Measurements from ENCODE around the gene PLAC1.

The PLAC1 gene

GRCh38 chrX:134551376-134552048 is 106.8 kb downstream of the PLAC1 start:
- no peak for TF ChIP-seq ZNF8 (CRISPR knock-in tag; IDR thresholded peaks at IDR 0.05)
- no peak for TF ChIP-seq ZC3H10 (CRISPR knock-in tag; IDR thresholded peaks at IDR 0.05)
- no peak for TF ChIP-seq SNAI2 (CRISPR knock-in tag; IDR thresholded peaks at IDR 0.05)
- no peak for TF ChIP-seq CREB5 (CRISPR knock-in tag; IDR thresholded peaks at IDR 0.05; ENCODE audit: low read depth)
- ATAC-seq: no peak

GRCh38 chrX:134548257-134549201 is 109.7 kb downstream of the PLAC1 start:
- peak; percentile 5; the same call in 1 of the 3 replicates for ATAC-seq
- TF ChIP-seq ZFP3 (CRISPR knock-in tag; IDR thresholded peaks at IDR 0.05): no peak
- TF ChIP-seq RARB (CRISPR knock-in tag; IDR thresholded peaks at IDR 0.05): no peak
- no peak for TF ChIP-seq ZNF8 (CRISPR knock-in tag; IDR thresholded peaks at IDR 0.05)
- no peak for TF ChIP-seq ZC3H10 (CRISPR knock-in tag; IDR thresholded peaks at IDR 0.05)
- TF ChIP-seq ESRRG (CRISPR knock-in tag; IDR thresholded peaks at IDR 0.05): no peak
- TF ChIP-seq POU6F1 (CRISPR knock-in tag; IDR thresholded peaks at IDR 0.05; ENCODE audit: borderline replicate concordance, low read depth): no peak
- no peak for TF ChIP-seq OSR1 (CRISPR knock-in tag; IDR thresholded peaks at IDR 0.05)
- TF ChIP-seq TSHZ2 (CRISPR knock-in tag; IDR thresholded peaks at IDR 0.05): no peak
- TF ChIP-seq ZFP30 (CRISPR knock-in tag; IDR thresholded peaks at IDR 0.05): no peak
- TF ChIP-seq TCF4 (CRISPR knock-in tag; IDR thresholded peaks at IDR 0.05; ENCODE audit: borderline replicate concordance): no peak

- TF ChIP-seq RARB (CRISPR knock-in tag; IDR thresholded peaks at IDR 0.05) (no peak), TSHZ2 (CRISPR knock-in tag; IDR thresholded peaks at IDR 0.05) (no peak), PPARA (CRISPR knock-in tag; IDR thresholded peaks at IDR 0.05; ENCODE audit: borderline replicate concordance) (no peak), CSRNP3 (CRISPR knock-in tag; IDR thresholded peaks at IDR 0.05) (no peak), ESRRG (CRISPR knock-in tag; IDR thresholded peaks at IDR 0.05) (no peak), ZC3H10 (CRISPR knock-in tag; IDR thresholded peaks at IDR 0.05) (no peak), TCF4 (CRISPR knock-in tag; IDR thresholded peaks at IDR 0.05; ENCODE audit: borderline replicate concordance) (no peak), ZFP30 (CRISPR knock-in tag; IDR thresholded peaks at IDR 0.05) (no peak), OSR1 (CRISPR knock-in tag; IDR thresholded peaks at IDR 0.05) (no peak), SNAI2 (CRISPR knock-in tag; IDR thresholded peaks at IDR 0.05) (no peak), ZNF70 (CRISPR knock-in tag; IDR thresholded peaks at IDR 0.05) (no peak), CREB5 (CRISPR knock-in tag; IDR thresholded peaks at IDR 0.05; ENCODE audit: low read depth) (no peak), GLIS3 (CRISPR knock-in tag; IDR thresholded peaks at IDR 0.05) (no peak)
- ATAC-seq: no peak
These were observed 111.1 kb downstream of the PLAC1 start for GRCh38 chrX:134547047-134547679.
